HG03558 (cell line): ENCODE data around the gene COL12A1.

Experiments used
- ATAC-seq: cut with Tn5 transposase; IDR thresholded peaks from one replicate; pipeline ENCODE4 v1.9.1; 2021; ENCODE audit warnings: moderate number of reproducible peaks; ENCODE audit not compliant: unreplicated experiment; ENCODE audit errors: extremely low read depth

COL12A1 gene

DNA sequence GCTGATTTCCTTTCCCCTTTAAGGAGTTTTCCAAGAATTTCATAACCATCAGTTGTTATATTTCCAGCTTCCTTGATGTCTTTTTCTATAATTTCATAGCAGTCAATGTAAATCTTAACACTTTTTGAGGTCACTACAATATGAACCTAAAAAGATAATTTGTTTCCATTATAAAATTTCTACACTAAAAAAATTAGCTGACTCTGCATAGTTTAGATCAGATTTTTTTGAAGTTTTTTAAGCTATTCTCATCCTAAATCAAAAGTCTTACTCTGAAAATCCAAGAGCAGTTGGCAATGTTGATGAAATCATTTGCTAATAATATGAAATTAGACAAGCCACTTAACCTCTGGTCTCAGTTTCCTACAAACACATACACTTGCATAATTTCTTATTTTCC, 96.8 kb downstream of the COL12A1 start:
- ATAC-seq = no peak

GRCh38 chr6:75108333-75108974, 97.4 kb downstream of the COL12A1 start:
- ATAC-seq = no peak

DNA sequence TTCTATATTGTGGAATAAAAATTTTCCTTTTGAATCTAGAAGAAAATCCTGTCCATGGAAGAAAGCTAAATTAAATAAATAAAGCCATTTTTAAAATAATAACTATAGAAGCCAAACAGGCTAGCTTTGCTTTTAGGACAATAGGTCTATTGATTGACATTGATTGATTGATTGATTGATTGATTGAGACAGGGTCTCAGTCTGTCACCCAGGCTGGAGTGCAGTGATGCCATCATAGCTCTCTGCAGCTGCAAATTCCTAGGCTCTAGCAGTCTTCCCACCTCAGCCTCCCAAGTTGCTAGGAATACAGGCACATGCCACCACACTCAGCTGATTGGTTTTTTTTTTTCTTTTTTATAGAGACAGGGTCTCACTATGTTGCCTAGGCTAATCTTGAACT, 97.9 kb downstream of the COL12A1 start:
- ATAC-seq = no peak

GRCh38 chr6:75106426-75106825, 99.4 kb downstream of the COL12A1 start:
- no peak for ATAC-seq

DNA sequence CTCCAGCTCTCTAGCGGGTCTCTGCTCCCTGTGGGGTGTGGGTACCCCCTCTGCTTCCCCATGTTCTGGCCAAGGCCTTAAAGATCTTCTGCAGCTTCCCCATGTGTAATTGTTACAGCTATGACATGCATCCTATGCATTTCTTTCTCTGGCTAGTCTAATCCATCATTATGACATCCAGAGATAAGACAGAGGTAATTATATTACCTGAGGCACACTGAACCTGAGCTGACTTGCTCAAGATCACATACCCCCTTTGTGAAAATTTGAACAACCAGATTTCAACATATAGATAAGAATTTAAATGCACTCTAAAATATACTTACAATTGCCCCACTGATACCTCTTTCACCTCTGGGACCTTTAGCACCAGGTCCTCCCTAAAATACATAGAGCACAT, 102.4 kb downstream of the COL12A1 start:
- no peak for ATAC-seq

GRCh38 chr6:75102301-75102700, 103.6 kb downstream of the COL12A1 start:
- ATAC-seq = no peak

DNA sequence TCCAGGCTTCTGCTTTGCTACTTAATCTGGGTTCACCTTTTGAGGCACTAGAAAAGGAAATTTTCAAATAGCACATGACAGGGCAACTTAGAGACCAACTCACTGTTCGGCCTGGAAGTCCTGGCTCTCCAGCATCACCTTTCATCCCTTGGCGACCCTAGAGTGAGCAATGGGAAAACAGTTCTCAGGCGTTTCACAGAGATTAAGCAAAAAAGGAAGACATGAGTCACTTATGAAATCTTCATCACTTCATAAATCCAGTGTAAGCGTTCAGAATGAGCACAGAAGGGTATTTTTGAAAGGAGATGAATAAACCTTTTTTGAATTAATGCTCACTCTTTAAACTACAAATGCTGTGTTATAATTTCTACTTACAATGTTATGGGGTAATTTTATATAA, 104.0 kb downstream of the COL12A1 start:
- no peak for ATAC-seq

GRCh38 chr6:75098709-75099108, 107.1 kb downstream of the COL12A1 start:
- no peak for ATAC-seq

DNA sequence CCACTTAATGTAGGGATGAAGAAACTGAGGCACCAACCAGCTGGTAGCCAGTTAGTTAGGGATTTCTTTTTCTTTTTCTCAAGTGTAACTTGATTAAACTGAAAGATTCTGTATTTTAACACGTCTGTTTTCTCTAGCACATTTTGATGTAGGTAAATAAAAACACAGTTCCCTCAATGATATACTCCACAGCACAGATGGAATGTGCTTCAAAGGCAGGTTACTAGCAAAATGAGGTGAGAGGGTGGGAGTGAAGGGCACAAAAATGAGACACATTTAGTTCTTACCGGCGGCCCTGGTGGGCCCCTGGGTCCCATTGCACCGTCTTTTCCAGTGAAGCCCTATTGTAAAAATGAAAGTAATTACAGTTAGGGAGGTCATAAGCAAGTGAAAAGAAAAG, 108.9 kb downstream of the COL12A1 start:
- ATAC-seq = no peak

DNA sequence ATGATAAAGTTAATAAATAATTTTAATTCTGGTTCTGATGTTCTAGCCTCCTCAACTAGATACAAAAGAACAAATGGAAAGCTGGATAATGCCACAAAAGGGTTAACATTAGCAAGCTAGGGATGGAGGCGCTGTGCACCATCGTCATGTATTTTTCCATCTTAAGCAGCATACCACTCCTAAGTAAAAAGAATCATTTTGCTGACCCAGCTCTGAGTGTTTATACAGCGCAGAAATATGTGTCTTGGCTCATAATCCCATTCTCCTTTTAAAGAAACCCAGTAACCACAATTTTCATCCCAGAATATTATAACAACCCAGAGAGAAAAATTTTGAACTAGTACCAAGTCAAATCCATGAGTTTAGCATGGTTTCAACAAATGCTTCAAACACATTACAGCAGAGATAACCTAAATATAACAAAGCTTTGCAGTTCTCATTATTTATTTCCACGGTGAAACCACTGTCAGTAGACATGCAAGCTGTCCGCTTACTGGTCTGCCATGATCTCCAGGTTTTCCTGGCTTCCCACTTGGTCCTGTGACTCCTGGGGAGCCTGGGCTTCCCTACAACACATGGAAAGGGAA, 111.1 kb downstream of the COL12A1 start:
- no peak for ATAC-seq

- ATAC-seq = no peak
These were observed 114.2 kb downstream of the COL12A1 start for GRCh38 chr6:75091467-75092190.

GRCh38 chr6:75090576-75090975, 115.3 kb downstream of the COL12A1 start:
- ATAC-seq = no peak

- ATAC-seq = no peak
These were observed 115.9 kb downstream of the COL12A1 start for GRCh38 chr6:75089921-75090320.

- no peak for ATAC-seq
These were observed 116.5 kb downstream of the COL12A1 start for GRCh38 chr6:75089151-75089897.

DNA sequence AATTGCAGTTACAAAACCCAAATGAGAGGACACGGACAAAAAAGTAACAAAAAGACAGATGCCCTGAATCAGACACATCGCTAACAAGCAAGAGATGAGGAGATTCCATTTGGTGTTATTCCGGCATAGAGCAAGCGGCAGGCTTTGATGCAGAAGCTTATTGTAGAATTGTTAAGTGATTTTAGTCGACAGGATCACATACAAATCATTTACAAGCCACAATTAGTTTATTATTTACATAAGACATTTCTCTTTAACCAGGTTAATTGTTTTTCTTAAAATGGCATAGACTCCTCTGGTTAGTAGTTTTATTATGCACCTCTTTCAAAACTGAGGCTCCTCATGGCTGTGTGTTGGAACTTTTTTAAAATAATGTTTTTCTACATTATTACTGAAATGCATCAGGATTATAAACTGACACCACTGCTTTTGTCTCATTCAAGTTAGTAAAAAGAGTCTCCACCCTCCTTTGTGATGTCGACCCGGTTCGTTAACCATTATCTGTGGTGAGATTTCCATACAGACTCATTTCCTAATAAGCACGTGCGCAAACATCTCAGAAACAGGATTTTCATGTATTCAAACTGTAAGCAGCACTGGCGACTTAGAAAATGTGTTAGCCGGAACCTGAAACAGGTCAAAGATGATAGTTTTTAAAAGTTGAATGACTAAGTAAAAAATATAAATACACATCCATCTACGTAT, 119.8 kb downstream of the COL12A1 start:
- no peak for ATAC-seq

GRCh38 chr6:75084872-75085381, 120.9 kb downstream of the COL12A1 start:
- ATAC-seq = no peak

DNA sequence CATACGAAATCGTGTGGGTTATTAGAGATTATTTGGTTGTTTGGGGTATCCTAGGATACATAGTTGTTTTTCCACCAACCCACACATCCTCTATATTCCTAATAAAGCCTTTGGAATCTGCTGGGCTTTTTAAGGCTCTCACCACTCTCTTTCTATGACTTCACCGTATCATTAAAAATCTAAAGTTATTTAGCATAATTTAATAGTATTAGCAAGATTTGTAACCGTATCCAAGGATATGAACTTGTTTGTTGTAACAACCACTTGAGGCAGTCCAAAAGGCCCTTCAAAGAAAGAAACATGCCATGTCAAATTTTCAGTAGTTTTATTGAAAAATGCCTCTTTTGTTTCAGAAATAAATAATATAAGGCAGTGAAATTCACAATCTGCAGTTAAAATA, 121.8 kb downstream of the COL12A1 start:
- ATAC-seq = no peak

- no peak for ATAC-seq
These were observed 123.9 kb downstream of the COL12A1 start for GRCh38 chr6:75081921-75082320.

DNA sequence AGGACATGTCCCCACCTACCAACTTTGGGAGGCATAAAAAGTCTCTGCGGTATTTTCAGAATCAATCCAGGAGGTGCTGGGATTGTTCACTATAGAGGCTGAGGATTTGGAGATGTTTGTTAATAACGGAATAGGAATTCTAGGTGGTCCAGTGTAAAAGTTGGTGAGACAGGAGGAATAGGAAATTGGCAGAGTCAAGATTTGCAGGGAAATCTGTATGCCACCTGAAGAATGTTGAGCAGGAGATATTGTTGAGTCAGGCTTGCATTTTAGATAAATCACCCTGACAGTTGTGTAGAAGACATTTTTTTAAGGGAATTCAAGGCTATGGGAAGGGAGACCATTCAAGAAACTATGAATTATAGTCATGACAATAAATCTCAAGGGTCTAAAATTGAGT, 124.8 kb downstream of the COL12A1 start:
- ATAC-seq = no peak

- ATAC-seq = no peak
These were observed 126.3 kb downstream of the COL12A1 start for GRCh38 chr6:75079589-75079988.
